Measurements from ENCODE around the gene GUCA2B.

The GUCA2B gene

DNA sequence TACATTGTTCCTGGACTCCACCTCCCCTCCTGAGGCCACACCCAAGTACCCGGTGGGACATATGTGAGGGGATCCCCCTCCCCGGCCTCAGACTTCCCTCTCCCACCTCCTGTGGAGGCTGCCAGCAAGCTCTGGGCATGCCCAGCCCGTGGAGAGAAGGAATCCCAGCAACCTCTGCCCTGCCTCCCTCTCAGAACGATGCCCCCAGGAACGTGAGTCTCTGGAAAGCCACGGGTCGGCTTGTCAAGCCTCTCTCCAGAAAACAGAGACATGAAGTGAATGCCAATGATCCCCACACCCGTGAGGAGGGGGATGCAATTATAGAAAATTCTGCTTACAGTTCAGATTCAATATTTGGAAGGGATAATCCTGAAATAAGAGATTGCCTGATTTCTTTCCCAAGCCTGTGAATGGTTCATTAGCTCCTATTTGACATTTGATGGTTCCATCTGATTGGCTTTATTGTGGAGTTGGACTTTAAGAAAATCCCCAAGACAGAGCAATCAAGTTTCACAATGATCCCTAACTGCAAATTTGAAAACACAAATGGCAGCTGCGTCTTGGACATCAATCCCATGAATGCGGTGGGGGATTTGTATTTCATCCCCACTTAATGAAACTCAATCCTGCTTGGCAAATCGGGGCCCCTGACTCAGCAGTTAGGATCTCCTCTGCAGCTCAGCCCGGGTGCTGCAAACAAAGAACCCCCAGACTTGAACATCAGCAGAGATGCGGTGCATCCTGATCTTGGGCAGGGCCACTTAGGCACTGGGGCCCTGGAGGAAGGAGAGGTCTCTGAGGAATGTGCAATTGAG, 9.1 kb upstream of the GUCA2B start:
- DNase-seq, result no peak

DNA sequence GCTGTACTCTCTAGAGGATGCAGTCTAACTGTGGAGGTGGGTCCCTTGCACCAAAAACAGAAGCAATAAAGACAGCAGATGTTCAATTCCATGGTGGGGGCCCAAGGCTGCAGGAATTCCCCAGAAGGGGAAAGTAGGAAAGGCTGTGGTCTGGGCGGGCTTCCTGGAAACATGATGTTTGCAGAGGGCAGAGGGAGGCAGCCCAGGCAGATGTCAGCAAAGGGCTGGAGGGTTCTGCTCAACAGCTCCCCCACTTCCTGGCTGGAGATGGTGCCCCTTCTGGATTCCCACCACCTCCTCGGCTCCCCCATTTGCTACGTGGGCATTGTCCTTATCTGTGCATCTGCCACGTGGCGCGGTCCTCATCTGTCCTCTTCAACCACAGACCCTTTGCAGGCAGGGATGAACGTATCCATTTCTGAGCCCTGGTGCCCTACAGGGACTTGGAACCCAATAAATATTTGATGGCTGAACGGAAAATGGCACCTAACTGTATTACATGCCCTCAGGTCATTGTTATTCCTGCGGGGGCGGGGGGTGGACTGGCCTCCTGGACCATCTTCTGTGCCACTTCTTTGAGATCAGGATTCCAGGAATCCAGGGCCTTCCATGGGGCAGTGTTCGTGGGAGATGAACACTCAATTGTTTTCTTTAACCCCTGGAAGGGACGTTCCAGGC, 8.4 kb upstream of the GUCA2B start:
- no peak for DNase-seq

DNA sequence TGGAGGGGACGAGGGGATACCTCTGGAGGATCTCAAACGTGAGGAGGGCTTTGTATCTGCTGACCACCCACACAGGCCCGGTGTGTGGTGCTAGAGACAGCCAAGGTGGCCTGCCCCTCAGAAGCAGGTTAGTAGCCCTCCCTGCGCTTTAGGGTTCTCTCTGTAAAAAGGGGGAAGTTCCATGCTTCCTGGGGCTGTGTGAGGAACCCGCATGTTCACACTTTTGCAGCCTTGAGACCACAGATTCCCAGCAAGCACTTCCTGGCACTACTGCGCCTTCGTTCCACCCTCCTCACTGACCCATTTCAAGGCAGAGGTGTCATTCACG, 7.9 kb upstream of the GUCA2B start:
- no peak for DNase-seq

DNA sequence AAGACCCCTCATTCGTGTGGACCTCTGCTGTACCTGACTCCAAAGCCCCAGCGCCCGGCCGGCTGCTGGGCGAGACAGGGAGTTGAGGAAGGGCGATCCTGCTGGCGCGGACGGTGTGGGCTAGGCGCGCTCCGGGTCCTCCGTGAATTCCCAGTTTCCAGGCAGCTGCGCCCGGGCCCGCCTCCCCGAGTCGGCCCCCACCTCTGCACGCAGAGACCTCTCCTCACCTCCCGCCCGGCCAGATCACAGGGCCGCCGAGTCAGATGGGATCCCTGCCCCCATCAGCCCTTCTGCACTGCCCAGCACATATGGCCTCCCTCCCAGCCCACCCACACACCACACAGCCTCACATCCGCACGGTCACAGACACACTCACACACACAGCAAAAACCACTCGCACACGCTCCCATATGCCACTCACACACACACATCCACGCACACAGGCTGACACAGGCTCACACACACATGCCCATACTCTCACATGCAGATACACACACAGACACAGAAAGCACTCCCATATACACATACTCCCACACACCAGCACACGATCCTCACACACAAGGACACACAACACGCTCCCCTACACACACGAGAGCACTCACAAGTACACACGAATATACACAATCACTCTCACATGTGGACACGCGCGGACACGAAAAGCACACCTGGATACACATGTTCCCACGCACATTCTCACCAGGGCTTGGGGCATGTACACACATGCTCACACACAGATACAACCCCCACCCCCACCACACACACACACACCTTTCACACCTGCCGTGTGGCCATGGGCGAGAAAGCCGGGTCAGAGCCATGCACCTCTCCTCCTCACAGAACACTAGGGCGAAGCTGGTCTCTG, 7.2 kb upstream of the GUCA2B start:
- no peak for DNase-seq

DNA sequence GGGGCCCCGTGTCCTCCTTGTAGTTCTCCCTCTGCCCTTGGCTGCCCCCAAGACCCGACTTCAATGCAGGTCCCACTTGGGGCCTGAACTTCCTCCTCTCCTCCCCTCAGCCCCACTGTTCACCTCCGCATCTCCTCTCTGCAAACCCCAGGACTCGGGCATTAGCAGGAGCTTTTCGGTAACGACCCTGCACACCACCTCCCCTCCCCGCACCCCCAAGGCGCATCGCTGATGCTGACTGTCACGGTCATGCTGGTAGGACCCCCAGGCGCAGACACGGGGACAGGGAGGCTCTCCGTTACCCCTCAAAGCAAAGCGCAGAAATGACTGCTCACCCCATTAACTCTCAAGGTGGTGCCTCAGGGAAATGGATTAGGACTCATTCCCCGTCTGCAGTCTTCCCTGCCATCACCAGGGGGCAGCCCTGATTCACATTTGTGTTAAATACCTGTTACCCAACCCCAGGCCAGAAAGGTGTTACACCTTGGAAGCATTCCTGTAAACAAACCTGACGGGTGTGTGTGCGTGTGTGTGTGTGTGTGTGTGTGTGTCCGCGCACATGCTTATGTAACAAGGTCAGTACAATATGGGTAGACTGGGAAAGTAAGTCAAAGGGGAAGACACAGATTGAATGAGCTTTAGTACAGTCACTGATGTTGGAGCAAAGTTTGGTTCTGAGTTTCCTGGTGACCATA, 6.4 kb upstream of the GUCA2B start:
- DNase-seq, result peak; percentile 98

DNA sequence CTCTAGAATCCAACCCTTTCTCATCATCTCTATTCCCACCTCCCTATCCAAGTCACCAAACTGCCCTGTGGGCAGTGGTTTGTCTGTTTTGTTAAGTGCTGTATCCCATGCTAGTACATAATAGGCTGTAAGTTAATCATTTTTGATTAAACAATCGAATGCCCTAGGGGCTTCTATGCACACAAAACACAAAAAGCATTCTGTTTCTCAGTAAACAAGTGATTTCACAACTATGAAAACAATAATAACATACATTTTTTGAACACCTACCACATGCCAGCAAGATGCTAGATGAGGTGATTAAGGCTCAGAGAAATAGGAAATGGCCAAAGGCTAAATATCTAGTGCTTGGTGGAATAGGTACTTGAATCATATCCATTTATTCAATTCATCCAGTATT, 5.0 kb upstream of the GUCA2B start:
- DNase-seq, result no peak

DNA sequence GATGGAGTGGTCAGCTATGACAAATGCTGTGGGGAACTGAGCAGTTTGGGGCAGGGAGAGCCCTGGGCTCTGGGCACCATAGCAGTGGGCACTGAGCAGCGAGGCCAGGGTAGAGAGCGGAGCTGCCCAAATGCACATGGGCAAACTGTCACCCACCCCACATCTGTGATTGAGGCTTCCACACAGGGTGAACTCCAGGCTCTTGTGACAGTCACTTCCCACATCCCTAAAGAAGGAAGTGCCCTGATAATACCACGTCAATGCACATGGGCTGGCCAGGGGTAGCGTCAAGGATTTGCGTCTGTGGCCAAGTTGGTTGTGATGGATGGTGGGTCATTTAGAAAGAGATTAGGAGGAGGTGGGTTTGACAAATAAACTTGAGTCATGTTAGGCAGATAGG, 2.6 kb upstream of the GUCA2B start:
- no peak for DNase-seq

DNA sequence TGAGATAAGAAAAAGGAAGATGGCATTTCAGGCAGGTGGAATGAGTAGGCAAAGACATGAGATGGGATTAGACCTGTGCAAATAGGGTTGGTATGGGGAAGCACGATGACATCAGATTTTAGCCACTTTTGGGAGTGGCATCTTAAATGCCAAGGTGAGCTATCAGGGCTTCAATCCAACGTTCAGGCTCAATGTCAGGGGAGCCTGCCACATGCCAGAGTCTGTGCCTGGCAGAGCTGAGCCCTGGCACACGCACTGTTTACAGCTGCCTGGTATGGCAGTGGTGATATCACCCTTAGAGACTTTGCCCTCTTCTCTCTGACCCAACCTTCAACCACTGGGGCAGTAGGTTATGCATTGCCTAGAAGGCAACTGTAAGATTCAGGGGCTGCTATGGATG, 1.1 kb upstream of the GUCA2B start:
- peak; percentile 50 for DNase-seq

DNA sequence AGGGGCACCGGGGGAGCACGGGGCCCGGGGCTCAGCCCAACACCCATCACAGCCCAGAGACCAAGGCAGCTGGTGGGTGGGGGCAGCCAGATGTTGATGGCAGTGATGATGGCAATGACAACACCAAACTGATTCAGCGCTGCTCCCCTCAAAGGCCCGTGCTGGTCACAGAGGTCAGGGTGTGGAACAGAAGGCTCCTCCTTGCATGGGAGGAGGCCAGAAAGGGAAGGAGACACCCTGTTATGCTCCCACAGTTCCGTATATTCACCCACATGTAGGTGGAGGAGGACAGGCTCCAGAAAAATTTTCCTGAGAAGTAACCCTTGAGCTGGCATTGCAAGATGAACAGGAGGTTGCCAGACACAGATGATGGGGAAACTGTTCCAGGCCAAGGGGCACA, 414 bp downstream of the GUCA2B start:
- no peak for DNase-seq

DNA sequence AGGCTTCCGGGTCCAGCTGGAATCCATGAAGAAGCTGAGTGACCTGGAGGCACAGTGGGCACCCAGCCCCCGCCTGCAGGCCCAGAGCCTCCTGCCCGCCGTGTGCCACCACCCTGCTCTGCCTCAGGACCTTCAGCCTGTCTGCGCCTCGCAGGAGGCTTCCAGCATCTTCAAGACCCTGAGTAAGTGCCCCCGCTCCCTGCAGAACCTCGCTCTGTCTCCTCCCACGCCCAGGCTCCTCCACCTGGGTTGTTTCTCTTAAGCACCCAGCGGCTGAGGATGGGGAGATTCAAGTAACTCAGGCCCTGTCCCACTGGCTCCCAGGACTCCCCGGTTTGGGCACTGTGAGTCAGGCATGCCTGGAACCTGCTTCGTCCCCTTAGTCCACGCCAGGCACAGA, 1.5 kb downstream of the GUCA2B start:
- DNase-seq, result no peak

DNA sequence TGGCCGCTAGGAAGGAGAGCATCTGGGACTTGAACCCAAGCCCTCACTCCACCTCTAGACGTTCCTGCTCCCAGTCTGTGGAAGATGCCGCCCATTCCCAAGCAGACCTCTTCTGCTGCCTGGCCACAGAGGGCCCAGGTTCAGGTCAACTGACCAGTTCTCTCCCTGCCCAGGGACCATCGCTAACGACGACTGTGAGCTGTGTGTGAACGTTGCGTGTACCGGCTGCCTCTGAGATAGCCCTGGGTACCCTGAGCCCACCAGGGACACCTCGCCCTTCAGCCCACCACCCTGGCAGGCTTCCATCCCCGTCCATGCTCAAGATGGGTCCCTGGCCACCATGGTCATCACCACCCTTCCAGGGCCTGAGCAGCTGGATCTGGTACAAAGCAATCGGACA, 2.2 kb downstream of the GUCA2B start:
- DNase-seq, result no peak

DNA sequence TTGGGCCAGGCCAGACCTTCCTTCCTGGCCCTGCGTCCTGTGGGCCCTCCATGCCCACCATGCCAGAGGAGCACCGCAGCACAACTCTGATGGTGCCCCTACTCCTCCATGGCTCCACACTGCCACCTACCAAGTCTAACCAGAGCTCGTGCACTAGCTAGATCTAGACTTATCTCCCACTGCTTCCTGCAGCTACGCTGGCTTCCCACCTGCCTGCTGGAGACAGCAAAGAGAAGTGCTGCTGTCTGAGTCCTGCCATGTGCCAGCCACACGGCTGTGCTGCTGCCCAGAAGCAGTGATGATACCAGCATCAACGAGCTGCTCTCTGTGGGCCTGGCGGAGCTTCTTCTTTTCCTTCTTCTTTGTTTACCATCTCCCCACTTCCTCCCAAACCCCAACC, 4.5 kb downstream of the GUCA2B start:
- no peak for DNase-seq

DNA sequence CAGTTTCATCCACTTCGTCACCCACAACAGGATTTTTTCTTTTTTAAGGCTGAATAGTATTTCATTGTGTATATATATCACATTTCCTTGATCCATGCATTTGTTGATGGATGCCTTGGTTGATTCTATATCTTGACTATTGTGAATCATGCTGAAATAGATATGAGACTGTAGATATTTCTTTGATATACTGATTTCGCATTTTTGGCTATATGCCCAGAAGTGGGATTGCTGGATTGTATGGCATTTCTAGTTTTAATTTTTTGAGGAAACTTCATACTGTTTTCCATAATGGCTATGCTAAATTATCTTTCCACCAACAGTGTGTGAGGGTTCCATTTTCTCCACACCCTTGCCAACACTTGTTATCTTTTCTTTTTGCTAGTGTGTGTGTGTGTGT, 5.0 kb downstream of the GUCA2B start:
- DNase-seq, result no peak

DNA sequence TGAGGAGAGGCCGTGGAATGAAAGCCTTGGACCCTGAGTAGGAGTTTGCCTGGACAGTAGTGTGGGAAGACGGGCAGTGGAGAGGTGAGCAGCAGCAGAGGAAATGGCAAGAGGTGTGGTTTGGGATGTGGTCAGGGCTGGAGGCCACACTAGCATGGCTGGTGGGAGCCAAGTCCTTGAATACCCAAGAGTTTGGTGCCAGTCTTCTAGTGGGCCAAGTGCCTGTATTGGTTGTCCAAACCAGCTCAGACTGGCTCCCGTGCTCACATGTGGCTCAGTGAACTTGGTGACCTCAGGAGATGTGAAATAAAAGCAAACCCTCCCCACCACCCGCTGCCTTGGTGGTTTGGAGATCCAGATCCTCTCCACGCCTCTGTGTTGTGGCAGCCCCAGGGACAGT, 9.0 kb downstream of the GUCA2B start:
- peak; percentile 53 for DNase-seq

DNA sequence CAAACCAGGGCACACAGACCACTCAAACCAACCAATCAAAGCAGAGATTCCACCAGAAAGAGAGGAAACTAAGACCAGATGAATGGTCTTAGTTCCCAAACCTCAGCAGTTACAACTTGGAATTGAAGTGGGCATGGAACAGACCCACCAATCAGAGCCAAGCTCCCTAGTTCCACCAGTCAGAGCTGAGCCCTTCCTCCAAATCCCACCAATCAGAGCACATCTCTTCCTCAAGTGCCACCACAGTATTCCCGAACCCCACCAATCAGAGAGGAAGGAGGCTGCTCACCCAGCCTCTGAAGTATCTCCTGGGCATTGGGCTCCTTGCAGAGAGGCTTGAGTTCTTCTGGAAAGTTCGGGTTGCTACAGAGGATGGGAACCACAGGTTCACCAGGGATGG, 9.9 kb downstream of the GUCA2B start:
- DNase-seq, result no peak

DNA sequence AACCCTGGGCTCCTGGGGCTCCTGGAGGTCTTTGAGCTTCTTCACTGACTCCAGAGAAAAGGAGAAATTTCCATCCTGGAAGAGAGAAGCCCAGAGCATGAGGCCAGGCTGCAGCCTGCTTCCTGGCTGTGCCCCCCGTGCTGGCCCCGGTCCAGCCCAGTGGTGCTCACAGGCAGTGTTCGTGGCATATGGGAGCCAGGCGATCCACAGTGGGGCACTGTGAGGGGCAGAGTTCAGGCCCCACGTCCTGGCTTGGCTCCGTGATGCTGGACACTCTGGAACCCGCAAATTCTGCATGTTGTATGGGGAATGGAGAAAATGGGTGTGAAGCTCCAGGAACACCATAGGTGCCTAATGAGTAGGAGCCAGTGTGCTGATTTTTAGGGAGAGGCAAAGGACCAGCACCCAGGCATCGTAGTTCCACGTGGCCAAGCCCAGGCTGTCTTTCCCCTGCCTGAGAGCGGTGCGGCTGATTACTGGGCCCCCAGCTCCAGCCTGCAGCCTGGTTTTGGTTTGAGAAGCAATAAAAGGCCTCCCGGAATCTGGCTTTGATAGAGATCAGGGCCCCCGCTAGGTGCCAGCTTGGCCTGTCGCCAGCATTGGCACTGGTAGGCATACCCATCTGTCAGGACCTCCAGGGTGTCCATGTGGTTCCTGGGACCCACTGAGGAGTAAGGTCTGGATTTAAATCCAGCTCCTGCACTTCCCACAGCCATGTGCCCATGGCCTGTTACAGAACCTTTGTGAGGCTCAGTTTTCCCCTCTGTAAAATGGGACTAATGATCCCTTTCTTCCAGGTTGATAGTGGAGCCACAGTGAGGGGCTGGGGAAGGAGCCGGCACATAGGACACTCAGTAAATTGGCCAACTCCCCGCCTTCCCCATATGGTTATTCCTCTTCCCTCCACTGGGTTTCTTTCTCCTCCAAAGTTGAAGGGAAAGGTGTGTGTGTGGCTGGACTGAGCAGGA, 10.6 kb downstream of the GUCA2B start:
- no peak for DNase-seq

DNA sequence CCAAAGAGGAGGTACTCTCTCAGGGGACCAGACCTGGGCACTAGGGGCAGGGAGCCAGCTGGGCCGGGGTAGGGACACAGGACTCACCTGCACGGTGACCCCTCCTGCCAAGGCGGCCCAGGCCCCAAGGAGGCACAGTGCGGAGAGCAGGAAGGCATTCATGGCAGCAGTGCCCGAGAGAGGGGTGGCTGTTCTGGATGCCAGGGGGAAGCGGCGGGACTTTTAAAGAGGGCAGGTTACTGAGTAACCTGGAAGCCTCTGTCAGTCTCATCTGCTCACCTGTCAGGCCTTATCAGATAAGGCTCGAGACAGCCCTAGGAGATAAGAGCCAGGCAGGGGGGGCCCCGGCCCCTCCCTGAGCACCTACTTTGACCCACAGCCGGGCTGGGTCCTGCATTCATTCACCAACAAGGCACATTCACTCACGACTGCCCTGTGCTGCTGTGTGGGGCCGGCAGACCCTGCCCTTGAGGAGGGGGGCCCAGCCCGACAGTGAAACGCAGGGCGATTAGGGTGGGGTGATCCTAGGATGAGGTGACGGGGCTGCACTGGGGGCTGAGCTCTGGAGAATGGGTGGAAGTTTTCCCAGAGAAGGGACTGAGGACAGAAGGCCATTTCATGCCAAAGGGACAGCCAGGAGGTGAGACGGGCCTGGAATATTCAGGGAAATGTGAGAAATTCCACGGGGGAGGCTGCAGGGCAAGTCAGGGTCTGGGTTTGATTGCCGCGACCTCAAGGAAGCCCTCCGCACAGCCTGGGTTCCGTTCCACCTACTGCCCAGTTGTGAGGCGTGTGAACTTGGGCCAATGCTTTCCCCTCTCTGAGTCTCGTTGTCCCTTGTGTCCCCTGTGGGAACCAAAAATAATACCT, 11.6 kb downstream of the GUCA2B start, which contains the start of gene GUCA2A:
Gene GUCA2A, minus strand, starts transcription at position 195 of the 870 bp plus-strand sequence. Its CDS starts 33 bp downstream, at position 162.
- no peak for DNase-seq

DNA sequence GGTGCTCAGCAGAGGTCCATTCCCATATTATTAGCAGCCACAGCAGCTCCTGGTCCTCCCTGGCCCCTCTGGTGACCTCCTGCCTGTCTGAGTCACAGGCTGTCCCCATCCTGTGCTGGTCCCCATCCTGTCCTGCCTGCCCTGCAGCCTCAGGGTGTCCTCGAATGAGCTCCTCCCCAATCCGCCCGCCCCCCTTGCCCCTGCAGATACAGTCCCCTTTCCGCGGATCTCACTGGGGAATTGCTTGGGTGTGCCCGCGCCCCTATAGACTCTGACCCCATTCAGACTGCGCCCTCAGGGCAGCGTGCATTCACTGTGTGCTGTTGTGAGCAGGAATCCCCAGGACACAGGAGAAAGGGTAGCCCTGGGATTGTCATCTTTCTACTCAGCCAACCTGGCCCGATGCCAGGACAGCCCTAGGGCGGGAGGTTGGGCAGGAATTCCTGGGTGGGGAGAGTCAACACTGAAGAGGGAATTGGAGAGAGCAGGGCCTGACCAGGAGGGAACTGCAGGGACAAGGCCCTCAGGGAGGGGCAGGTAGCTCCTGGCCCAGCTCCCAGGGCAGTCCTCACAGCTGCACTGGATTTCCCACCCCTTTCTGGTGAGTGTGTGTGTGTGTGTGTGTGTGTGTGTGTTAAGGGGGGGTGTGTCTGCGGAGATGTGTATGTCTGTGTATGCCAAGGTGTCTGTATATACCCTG, 12.5 kb downstream of the GUCA2B start:
- peak; percentile 100 for DNase-seq

DNA sequence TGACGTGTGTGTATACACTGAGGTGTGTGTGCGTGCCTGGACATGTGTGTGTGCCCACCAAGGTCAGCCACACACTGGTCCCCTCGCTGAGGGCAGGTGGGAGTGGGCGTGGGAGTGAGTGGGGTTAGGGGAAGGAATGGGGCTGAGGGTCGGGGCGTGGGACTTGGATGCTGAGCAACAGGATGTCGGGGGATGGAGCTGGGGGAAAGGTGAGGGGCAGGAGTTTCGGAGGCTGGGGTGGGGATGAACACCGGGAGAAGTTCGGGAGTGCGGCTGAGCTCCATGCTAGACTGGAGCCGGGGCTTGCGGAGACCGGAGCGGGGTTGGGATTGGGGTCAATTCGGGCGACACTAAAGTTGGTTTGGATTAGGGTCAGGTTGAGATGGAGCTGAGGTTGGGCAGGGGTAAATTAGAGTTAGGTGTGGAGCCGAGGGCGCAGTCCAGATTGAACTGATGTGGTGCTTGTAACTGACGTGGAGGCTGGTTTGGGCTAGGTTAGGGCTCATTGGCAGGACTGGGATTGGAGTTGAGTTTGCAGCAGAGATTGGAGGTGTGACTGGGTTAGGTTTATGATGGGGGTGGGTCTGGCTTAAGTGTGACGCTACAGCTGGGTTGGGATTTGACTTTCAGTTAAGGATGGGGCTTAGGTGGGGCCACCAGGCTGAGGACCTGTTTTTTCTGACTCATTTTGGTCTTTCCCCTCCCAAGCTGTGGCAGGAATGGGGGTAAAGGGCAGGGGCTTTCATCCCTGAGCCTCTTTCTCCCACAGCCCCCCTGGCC, 14.6 kb downstream of the GUCA2B start:
- no peak for DNase-seq

DNA sequence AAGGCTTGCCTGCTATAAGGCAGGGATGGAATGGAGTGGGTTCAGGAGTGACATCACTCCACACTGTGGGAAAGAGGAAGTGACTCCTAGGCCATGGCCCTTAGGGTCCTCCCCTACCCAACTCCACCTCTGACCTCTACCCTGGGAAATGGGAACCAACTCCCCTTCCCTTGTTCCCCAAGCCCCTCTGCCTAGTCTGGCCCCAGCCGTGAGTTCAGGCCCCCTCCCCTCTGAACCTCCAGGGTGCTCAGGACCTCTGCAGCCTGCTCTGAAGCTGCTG, 15.1 kb downstream of the GUCA2B start:
- DNase-seq, result no peak

Measured in NCI-H2029 (cell line).